Activated B cell treated with CpG ODN at 0.5 μM for 24 hours (primary cell): Measurements from ENCODE around the gene NDFIP1. TPM values are rescaled to one million over a fixed set of nuclear protein-coding genes. Genes with fewer than 3 reads are reported as not detected.

Source experiments
- ATAC-seq: fragments of 200-7000 bp; cut with Tn5 transposase; one replicate; pipeline ENCODE4 v1.10.0; 2021; ENCODE audit warnings: low read depth, mild to moderate bottlenecking, moderate library complexity
- CTCF ChIA-PET: fragments of 350-600 bp; sonication (Branson Sonifier 250); formaldehyde crosslinking; loops from one replicate; lab custom pipeline; 2021; ENCODE audit warnings: antibody characterized with exemption; lab: Charles Lee
- POLR2A ChIA-PET: fragments of 350-600 bp; sonication (Branson Sonifier 250); formaldehyde crosslinking; loops from one replicate; lab custom pipeline; 2021; ENCODE audit warnings: antibody characterized with exemption; lab: Charles Lee
- DNase-seq: peaks from one replicate; pipeline ENCODE4 v3.0.0; 2022
- H3K27ac Mint-ChIP-seq: one replicate; pipeline ENCODE4 v1.8.0; 2020; ENCODE audit warnings: mixed read lengths
- H3K27me3 Mint-ChIP-seq: one replicate; pipeline ENCODE4 v1.8.0; 2021; ENCODE audit warnings: mixed read lengths
- H3K36me3 Mint-ChIP-seq: one replicate; pipeline ENCODE4 v1.8.0; 2021; ENCODE audit warnings: low read depth, mixed read lengths
- H3K4me1 Mint-ChIP-seq: one replicate; pipeline ENCODE4 v1.8.0; 2021; ENCODE audit warnings: mixed read lengths
- H3K4me3 Mint-ChIP-seq: one replicate; pipeline ENCODE4 v1.8.0; 2020; ENCODE audit warnings: mild to moderate bottlenecking, mixed read lengths
- H3K9me3 Mint-ChIP-seq: one replicate; pipeline ENCODE4 v1.8.0; 2020; ENCODE audit warnings: mixed read lengths
- CTCF ChIP-seq: fragments of 200-600 bp; IDR thresholded peaks from one replicate; pipeline ENCODE4 v1.8.0; 2022; ENCODE audit warnings: antibody characterized with exemption, mild to moderate bottlenecking
- intact Hi-C: fragments of 100-400 bp; cut with micrococcal nuclease; formaldehyde crosslinking; loops from one replicate; pipeline ENCODE4 v1.15.1; 2024
- total RNA-seq: library from RNA; stranded (reverse); gene quantifications from 2 replicates; pipeline ENCODE4 v1.2.3, GENCODE V29; 2022

The NDFIP1 gene
- total RNA-seq, 1 donor from 2014 or later = 24.2 TPM

GRCh38 chr5:142098275-142098674 lies 10.3 kb upstream of the NDFIP1 start:
- Mint-ChIP-seq H3K9me3 (no peaks in the 10 kb centered on the region), H3K27ac (no peak overlapping the region), H3K4me3 (no peak overlapping the region), H3K27me3 (peaks cover 13% of the 10 kb centered on the region), H3K4me1 (peaks cover 11% of the 10 kb centered on the region), H3K36me3 (no peaks in the 10 kb centered on the region)
- intact Hi-C loops = no loop called here
- no peak for TF ChIP-seq CTCF
- DNase-seq (no peak), ATAC-seq (no peak)
- ChIA-PET CTCF (interaction anchor here (0.5 kb wide), 1 partner anchor 88 kb away, joined by 4 read pairs; no protein-coding TSS in a partner anchor), POLR2A (no interaction called here)

GRCh38 chr5:142098931-142099330 lies 9.6 kb upstream of the NDFIP1 start:
- CTCF ChIA-PET = interaction anchor here (0.9 kb wide), 1 partner anchor 10 kb away, joined by 3 read pairs; no protein-coding TSS in a partner anchor
- no peak for TF ChIP-seq CTCF
- no peaks in the 10 kb centered on the region for H3K36me3 Mint-ChIP-seq
- H3K9me3 Mint-ChIP-seq = no peaks in the 10 kb centered on the region
- peaks cover 11% of the 10 kb centered on the region for H3K4me1 Mint-ChIP-seq
- H3K27me3 Mint-ChIP-seq = peaks cover 13% of the 10 kb centered on the region
- intact Hi-C loops = no loop called here
- POLR2A ChIA-PET = no interaction called here
- H3K4me3 Mint-ChIP-seq = no peak overlapping the region
- H3K27ac Mint-ChIP-seq = no peak overlapping the region
- DNase-seq (no peak), ATAC-seq (no peak)

GRCh38 chr5:142100307-142100706 lies 8.3 kb upstream of the NDFIP1 start:
- ChIA-PET CTCF (no interaction called here), POLR2A (no interaction called here)
- Mint-ChIP-seq H3K36me3 (no peaks in the 10 kb centered on the region), H3K9me3 (no peaks in the 10 kb centered on the region), H3K27me3 (peaks cover 13% of the 10 kb centered on the region), H3K4me1 (peaks cover 7% of the 10 kb centered on the region), H3K27ac (no peak overlapping the region), H3K4me3 (no peak overlapping the region)
- no peak for DNase-seq
- no peak for ATAC-seq
- intact Hi-C loops = no loop called here
- TF ChIP-seq CTCF = no peak

- ChIA-PET CTCF (no interaction called here), POLR2A (no interaction called here)
- no peak for ATAC-seq
- H3K4me3 Mint-ChIP-seq = no peak overlapping the region
- no peak overlapping the region for H3K27ac Mint-ChIP-seq
- no peaks in the 10 kb centered on the region for H3K36me3 Mint-ChIP-seq
- no peaks in the 10 kb centered on the region for H3K9me3 Mint-ChIP-seq
- TF ChIP-seq CTCF = no peak
- intact Hi-C loops = no loop called here
- H3K4me1 Mint-ChIP-seq = peaks cover 1% of the 10 kb centered on the region
- peaks cover 13% of the 10 kb centered on the region for H3K27me3 Mint-ChIP-seq
- no peak for DNase-seq
Measured at GRCh38 chr5:142102980-142103740, 5.4 kb upstream of the NDFIP1 start.

GRCh38 chr5:142104491-142104890 lies 4.1 kb upstream of the NDFIP1 start:
- POLR2A ChIA-PET = no interaction called here
- peaks cover 8% of the 10 kb centered on the region for H3K4me1 Mint-ChIP-seq
- no peak for DNase-seq

More at GRCh38 chr5:142104491-142104890, 4.1 kb upstream of the NDFIP1 start:
- TF ChIP-seq CTCF = no peak
- H3K27ac Mint-ChIP-seq = no peak overlapping the region
- no peaks in the 10 kb centered on the region for H3K36me3 Mint-ChIP-seq
- intact Hi-C loops = no loop called here
- CTCF ChIA-PET = no interaction called here
- H3K9me3 Mint-ChIP-seq = no peaks in the 10 kb centered on the region
- H3K4me3 Mint-ChIP-seq = no peak overlapping the region
- no peak for ATAC-seq
- H3K27me3 Mint-ChIP-seq = peaks cover 13% of the 10 kb centered on the region
